ENCODE results near the gene TMEM72.

TMEM72 gene

GRCh38 chr10:44961931-44962750 is 51.0 kb downstream of the TMEM72 start:
- no peak for DNase-seq (ENCODE audit: low spot score)
- TF ChIP-seq, protein P1, sequence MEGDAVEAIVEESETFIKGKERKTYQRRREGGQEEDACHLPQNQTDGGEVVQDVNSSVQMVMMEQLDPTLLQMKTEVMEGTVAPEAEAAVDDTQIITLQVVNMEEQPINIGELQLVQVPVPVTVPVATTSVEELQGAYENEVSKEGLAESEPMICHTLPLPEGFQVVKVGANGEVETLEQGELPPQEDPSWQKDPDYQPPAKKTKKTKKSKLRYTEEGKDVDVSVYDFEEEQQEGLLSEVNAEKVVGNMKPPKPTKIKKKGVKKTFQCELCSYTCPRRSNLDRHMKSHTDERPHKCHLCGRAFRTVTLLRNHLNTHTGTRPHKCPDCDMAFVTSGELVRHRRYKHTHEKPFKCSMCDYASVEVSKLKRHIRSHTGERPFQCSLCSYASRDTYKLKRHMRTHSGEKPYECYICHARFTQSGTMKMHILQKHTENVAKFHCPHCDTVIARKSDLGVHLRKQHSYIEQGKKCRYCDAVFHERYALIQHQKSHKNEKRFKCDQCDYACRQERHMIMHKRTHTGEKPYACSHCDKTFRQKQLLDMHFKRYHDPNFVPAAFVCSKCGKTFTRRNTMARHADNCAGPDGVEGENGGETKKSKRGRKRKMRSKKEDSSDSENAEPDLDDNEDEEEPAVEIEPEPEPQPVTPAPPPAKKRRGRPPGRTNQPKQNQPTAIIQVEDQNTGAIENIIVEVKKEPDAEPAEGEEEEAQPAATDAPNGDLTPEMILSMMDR (IDR thresholded peaks at IDR 0.05; ENCODE audit: extremely low read depth, missing control alignments): no peak

DNA sequence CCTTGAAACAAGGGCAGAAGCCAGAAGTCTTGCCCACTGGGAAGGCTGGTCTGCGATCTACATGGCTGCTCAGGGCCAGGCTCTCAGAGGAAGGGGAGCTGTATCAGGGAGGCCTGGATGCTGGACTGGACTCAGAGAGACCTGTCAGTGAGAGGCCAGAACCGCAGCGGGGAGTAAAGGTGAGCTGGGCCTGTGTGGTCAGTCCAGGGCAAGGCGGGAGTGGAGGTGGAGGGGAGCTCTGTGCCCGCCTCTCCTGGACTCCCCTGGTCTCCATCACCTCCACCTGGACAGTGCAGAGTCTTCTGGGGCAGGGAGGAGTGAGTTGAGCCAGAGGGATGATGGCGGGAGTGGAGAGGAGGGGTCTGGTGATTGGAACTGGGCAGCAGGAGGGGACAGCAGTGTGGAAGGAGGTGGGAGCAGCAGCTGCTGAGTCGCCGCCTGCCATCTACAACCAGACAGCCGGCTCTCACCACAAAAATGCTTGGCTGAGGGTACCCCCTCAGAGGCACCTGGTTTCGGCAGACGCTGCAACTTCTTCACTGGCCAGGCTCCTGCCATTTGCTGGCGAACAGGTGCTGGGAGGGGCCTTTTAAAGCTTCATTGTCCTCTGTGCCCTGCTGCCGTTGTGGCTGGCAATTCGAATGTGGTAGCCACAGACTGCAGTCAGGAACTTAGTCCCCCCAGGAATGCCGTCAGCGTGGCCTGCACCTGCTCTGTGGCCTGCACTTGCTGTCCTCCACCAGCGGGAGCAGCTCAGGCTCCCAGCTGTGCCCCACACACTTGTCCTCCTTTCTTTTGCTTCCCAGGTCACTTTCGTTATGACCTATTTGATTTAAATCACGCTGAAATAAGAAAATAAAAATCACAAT is 52.0 kb downstream of the TMEM72 start:
- no peak for DNase-seq (ENCODE audit: low spot score)
- TF ChIP-seq, protein P1 (IDR thresholded peaks at IDR 0.05; ENCODE audit: extremely low read depth, missing control alignments): no peak

GRCh38 chr10:44963772-44964633 is 52.9 kb downstream of the TMEM72 start:
- DNase-seq (ENCODE audit: low spot score): no peak
- TF ChIP-seq, protein P1 (IDR thresholded peaks at IDR 0.05; ENCODE audit: extremely low read depth, missing control alignments): no peak

DNA sequence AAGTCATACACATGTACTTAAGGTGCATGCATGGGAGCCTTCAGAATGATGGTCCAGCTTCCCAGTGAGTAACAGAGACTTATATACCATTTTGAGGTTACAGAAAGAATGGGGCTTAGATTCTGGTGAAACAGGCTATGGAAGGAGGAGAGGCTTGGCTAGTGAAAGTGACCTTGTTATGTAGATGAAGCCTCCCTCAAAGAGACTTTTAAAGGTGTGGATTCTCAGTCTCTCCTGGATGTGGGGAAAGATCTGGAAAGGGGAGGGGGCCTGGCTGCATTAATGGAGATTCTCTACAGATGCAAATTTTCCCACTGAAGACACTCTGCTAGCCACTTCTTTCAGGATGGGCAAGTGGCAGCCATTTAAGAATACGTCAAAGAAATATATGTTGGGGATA is 54.0 kb downstream of the TMEM72 start:
- DNase-seq (ENCODE audit: low spot score): no peak

DNA sequence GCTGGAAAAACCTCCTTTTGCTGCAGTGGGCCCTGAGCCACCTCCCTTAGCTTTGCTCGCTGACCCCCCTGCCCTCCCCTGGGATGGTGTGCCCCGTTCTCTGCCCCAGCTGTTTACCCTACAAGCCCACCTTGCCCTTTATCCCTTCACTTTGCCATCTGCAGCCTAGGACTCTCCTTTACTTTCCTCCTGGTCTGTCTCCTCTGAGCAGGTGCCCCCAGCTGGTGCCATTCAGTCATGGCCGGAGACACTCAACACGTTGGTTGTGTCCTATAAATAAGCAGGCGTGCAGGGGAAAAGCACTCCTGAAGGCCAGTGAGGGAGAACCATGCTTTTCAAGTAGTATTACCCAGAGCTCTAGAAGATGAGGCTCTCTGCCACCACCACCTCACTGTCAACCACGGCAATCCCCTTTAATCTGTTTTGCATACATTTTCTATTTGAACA is 54.5 kb downstream of the TMEM72 start:
- TF ChIP-seq, protein P1 (IDR thresholded peaks at IDR 0.05; ENCODE audit: extremely low read depth, missing control alignments): no peak
- DNase-seq (ENCODE audit: low spot score): no peak

More for the DNA sequence above, 54.0 kb downstream of the TMEM72 start:
- TF ChIP-seq, protein P1 (IDR thresholded peaks at IDR 0.05; ENCODE audit: extremely low read depth, missing control alignments): no peak

- DNase-seq (ENCODE audit: low spot score): no peak
- TF ChIP-seq, protein P1 (IDR thresholded peaks at IDR 0.05; ENCODE audit: extremely low read depth, missing control alignments): no peak
Measured at GRCh38 chr10:44966129-44966815, 55.1 kb downstream of the TMEM72 start.

Measured in GM20000 (cell line).